Activated CD4-positive, alpha-beta T cell treated with anti-CD3 and anti-CD28 coated beads, Interleukin-2, amount 50 U/mL, for 4 hours (primary cell): Measurements from ENCODE around the gene CPEB4.

Source experiments
- DNase-seq, 2 experiments: peaks; one replicate each; pipeline ENCODE4 v3.0.0-alpha.2; 2020

CPEB4 gene

GRCh38 chr5:173885475-173886010, 2.6 kb upstream of the CPEB4 start:
- no peak for DNase-seq

- no peak for DNase-seq
Observed at GRCh38 chr5:173886150-173886549, 2.0 kb upstream of the CPEB4 start.

- no peak for DNase-seq
Observed at GRCh38 chr5:173888473-173889131, 453 bp downstream of the CPEB4 start.

GRCh38 chr5:173890195-173890991, 2.2 kb downstream of the CPEB4 start:
- DNase-seq: no peak

GRCh38 chr5:173891308-173892116, 3.4 kb downstream of the CPEB4 start:
- no peak for DNase-seq

- DNase-seq: no peak
Observed at GRCh38 chr5:173893192-173893561, 5.0 kb downstream of the CPEB4 start.

GRCh38 chr5:173895401-173896165, 7.4 kb downstream of the CPEB4 start:
- no peak for DNase-seq

GRCh38 chr5:173896631-173897030, 8.5 kb downstream of the CPEB4 start:
- DNase-seq: no peak

- DNase-seq: no peak
Observed at GRCh38 chr5:173901705-173902104, 13.6 kb downstream of the CPEB4 start.

- DNase-seq: no peak
Observed at GRCh38 chr5:173902334-173902733, 14.2 kb downstream of the CPEB4 start.

GRCh38 chr5:173902743-173903142, 14.6 kb downstream of the CPEB4 start:
- no peak for DNase-seq

GRCh38 chr5:173903396-173904140, 15.4 kb downstream of the CPEB4 start:
- no peak for DNase-seq

- DNase-seq: no peak
Observed at GRCh38 chr5:173904151-173904550, 16.0 kb downstream of the CPEB4 start.

- DNase-seq: no peak
Observed at GRCh38 chr5:173907284-173907683, 19.1 kb downstream of the CPEB4 start.

- no peak for DNase-seq
Observed at GRCh38 chr5:173907686-173908371, 19.7 kb downstream of the CPEB4 start.

GRCh38 chr5:173909199-173909598, 21.1 kb downstream of the CPEB4 start:
- no peak for DNase-seq

GRCh38 chr5:173910215-173910614, 22.1 kb downstream of the CPEB4 start:
- no peak for DNase-seq

- no peak for DNase-seq
Observed at GRCh38 chr5:173911623-173912022, 23.5 kb downstream of the CPEB4 start.

- no peak for DNase-seq
Observed at GRCh38 chr5:173913686-173914321, 25.7 kb downstream of the CPEB4 start.

- no peak for DNase-seq
Observed at GRCh38 chr5:173915310-173916014, 27.3 kb downstream of the CPEB4 start.
